Jurkat, Clone E6-1 (cell line): ENCODE measurements around the gene OCA2.
"Not testable (repeated sequence)": the region's sequence is repeated elsewhere in the genome, so short reads cannot be mapped to it uniquely, and the experiment has no call there.

Experiments
- DNase-seq: peaks from one replicate; pipeline ENCODE4 v3.0.0-alpha.2; 2011; ENCODE audit warnings: low read depth, low spot score
- H3K4me3 ChIP-seq: 2 replicates; pipeline ENCODE4 v1.5.1; 2011; ENCODE audit warnings: mild to moderate bottlenecking, low read length, control low read depth, moderate library complexity

Gene OCA2

DNA sequence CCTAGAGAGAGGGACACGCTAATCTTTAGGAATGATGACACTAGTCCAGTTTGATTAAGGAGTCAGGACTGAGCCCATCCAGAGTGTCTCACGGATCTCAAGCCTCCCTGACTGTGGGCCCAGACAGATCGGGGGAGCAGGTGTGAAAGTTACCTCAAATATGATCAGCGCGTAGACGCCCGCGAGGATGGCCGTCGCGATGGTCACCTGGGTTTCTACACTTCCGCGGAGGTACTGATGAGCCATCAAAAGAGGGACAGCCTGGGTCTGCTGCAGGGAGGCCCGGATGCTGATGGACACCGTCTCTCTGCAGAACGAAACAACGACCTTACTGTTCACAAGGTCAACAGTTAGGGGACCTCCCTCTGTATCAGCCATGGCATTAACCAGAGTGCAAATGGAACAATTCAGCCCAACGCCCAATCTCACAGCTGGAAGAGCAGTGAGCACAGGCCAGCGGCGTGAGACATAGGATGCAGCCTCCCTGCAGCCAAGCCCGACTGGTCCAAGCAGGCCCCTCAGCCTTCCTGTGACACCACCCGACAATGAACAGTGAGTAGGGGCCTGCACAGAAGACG is 84.4 kb downstream of the OCA2 start:
- DNase-seq, result no peak
- H3K4me3 ChIP-seq, result no peak overlapping the region

DNA sequence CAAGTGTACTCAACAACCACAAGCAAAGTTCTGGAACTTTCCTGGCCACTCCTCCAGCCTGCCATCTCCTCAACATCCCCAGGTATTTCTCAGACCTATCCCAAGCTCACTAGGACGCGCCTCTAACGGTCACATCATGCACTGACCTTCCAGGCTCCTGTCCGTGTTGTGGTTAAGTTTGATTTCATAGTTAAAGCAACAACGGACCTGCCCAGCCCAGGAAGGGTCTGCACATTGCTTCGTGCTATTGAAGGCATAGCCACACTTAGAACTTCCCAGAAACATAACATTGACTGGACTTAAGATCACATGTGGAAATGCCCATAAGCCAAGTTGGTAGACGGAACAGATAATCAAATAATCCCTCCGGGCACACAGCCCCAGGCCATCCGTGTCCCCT is 85.1 kb downstream of the OCA2 start:
- H3K4me3 ChIP-seq, result no peak overlapping the region
- no peak for DNase-seq

DNA sequence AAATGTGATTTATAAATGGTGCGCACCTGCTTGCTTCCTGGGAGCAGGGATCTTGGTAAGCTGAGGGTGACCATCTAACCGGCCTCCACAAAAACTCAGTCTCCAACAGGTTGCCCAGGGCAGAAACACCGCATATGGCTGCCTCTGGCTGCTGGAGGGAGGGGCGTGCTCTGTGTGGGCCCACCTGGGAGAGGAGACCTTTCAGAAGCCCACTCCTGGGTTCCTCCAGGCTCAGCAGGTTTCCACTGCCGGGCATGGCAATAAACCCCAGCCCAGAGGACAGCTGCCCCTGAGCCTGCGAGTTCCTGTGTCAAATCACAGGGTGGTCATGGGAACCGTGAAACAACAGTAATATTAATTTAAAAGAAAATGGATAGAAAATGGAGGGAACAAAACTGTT is 85.6 kb downstream of the OCA2 start:
- DNase-seq, result no peak
- H3K4me3 ChIP-seq, result no peak overlapping the region

DNA sequence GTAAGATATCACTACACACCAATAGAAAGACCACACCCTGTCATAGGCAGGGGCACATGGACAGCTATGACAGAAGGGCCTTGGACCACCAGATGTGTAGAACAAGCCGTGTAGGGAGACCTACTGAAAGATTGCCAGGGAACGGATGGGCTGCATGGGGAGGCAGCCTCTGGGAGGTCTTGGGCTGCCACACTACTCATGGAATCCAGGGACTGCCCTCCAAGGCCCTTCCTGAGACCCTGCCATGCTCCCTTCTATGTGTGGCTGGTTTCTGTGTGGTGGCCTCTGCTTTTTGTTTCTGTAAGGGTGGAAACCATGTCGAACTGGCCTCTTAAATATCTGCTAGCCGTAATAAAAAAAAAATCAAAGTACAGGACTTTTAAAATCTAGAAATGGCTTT is 86.9 kb downstream of the OCA2 start:
- no peak for DNase-seq
- no peak overlapping the region for H3K4me3 ChIP-seq

DNA sequence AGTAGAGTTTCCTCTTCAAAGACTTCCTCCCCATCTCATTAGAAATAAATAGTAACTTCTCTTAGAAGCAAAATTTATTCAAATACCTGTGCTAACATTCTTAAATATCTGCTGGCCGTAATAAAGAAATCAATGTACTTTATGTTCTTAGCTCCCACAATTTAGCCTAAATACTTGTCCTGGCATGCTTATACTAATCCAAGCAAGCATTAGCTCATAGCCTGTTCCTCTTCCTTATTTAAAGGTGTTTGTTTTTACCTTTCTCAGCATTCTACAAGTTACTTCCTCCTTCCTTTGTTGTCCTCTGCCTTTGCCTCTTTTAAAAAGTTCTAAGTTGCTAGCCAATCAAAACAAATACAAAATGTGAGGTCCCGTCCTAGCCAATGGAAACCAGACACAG is 90.9 kb downstream of the OCA2 start:
- DNase-seq, H3K4me3 ChIP-seq: not testable (repeated sequence)

DNA sequence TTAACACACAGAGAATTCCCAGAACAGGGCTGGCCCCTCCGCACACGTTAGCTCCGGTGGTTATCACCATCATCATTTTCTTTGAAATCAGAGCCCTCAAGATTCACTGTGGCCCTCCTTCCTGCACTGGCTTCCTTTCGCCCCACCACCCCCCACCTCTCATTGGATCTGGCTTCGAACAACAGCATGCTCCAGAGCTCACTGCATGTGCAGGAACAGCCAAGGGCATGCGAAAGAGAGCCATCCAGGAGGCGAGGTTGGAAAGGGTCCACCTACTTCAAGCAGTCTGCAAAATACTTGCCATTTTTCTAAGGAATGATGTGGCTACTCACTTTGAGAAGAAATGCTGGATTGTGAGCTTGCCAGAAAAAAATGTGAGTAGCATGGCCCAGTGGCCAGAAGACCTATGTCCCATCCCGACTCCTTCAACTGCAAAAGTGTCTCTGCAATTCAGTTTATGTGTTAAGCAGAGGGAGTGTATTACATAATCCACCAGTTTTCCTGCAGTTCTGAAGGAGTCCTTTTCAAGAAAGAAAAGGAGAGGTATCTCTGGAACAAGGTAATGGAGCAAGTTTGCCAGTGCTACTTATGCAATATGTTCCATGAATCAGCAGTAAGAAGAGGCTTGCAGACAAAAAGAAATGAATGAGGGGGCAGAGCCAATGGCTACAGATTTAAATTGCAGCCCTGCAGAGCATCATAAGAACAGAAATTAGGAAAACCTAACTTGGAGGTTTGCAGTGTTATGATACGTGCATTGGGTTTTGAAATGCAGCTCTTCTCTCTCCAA is 92.8 kb downstream of the OCA2 start:
- DNase-seq, result no peak
- H3K4me3 ChIP-seq, result no peak overlapping the region

DNA sequence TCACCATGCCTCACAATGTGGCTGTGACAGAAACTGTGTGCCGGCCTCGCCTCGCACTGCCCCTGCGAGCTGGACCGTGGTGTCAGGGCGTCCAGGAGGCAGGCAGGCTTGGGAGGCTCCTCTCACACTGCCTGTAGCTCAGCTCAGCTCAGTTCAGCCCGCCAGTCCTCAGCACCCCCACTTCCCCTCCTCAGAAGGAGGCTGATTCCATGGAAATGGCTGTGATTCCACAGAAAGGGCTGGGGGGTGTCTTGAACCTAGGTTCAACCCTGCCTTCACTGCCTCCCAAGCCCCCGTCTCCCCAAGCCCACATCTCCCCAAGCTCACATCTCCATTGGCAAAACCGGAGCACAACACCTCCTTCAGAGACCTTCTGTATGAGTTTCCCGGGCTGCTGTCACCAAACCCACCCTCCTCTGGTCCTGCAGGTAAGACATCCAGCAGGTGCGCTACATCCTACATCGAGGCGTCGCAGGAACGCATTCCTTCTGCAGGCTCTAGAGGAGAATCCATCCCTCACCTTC is 94.0 kb downstream of the OCA2 start:
- H3K4me3 ChIP-seq, result no peak overlapping the region
- no peak for DNase-seq

DNA sequence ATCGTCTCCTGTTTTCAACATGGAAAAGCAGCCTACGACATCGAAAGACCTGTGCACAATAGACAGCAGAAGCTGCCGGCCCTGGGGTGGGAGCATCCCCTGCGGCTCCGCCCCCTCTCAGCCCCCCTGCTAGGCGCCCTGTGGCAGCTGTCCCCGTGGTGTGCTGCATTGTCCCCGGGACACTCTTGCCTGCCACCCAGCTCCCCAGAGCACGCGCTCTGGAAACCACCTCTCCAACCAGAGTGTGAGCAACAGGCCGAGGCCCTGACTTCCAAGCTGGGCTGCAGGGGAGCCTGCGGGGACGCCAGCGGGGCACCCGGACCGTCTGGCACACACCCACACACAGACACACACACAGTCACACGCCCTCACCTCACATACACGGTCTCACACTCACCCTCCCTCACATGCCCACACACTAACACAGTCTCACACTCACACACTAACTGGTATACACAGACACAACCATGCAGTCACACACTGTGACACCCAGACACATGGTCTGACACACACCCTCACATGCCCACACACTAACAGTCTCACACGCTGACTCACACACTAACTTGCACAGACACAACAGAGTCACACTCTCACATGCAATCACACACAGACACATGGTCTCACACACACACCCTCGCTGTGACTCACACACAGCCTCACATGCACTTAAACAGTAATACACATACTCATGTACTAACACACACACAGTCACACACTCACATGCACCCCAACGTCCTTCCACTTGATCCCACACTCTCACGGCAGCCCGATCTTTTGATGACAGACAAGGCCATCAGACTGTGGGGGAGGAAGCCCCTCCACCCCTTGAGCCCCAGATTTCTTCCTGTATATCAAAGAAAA is 94.7 kb downstream of the OCA2 start:
- DNase-seq, result no peak
- H3K4me3 ChIP-seq, result no peak overlapping the region

DNA sequence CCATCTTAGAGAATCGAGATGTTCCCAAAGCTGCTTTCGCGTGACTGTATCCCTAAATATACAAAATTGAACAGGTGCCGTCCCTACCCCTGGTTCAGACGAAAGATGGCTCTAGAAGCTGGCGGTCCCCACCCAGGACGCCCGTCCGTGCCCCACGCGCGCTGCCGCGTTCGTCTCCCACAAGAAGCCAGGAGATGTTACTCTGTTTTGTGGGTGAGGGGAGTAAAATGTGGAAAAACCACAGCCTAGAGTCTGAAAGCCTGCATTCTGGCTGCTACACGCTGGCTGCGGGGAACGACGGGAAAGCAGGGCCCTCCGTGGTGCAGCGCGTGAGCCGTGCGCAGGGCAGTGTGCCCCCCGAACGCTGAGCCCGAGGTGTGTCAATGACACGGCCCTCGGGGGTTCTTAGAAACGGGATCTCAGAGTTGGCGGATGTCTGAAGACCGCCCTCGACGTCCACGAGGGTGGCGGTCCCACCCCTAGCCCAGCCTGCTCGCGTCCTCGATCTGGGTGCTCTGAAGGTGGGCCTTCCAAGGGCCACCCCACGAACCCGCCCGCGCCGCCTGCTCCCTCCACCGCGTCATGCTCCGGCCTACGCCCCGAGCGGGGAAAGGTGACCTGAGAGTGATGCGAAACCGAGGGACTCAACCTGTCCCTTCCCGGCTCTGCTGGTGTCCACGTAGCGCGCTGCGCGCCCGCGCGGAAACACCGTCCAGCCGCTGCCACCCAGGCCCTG is 95.6 kb downstream of the OCA2 start:
- DNase-seq, result no peak
- H3K4me3 ChIP-seq, result no peak overlapping the region

DNA sequence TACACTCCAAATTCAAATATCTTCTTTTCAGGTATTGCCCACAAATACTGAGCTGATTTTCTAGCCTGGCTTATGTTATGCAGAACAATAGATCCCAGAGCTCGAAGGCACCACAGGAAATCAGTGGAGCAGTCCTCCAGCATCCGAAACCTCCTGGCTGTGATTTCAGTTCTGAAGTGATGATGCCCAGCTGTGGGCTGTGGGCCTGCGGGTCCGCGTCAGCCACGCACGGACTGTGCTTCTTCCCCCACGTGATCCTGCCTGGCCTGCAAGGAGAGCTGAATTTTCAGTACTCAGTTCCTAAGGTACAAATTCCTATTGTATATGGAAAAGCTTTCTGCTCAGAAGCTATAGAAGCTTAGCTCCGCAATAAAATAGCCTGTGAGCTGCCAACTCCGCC is 96.2 kb downstream of the OCA2 start:
- no peak overlapping the region for H3K4me3 ChIP-seq
- DNase-seq, result no peak

DNA sequence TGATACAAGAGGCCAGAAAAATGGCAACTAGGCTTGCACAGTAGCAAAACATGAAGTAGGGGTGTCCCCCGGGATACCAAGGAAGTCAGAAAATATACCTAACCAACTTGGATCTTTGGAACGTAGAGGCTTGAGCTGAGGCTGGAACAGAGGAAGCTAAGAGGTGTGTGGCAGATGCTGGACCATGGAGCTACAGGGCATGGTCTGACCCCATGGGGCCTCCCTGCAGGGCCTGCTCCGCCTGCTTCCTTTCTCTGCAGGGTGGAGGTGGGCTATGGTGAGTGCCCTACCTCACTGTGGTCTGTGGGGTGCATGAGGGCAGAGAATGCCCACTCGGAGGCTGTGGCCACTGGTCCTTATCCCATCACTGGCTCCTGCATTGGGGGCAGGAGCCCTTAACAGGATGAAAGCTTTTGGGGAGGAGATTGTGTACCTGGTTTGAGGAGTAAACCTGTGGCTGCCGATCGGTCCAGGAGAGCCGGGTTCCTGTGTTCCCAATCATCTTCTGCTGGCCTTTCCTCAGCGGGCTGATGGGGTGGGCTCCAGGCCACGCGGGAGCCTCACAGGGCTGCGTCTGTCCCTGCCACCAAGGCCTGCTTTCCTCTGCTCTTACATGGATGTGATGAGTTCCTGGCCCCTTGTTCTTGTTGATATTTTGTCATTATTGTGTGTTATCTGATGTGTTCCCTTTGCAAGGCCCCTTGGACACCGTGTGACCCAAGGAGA is 96.8 kb downstream of the OCA2 start:
- DNase-seq, result no peak
- no peak overlapping the region for H3K4me3 ChIP-seq

DNA sequence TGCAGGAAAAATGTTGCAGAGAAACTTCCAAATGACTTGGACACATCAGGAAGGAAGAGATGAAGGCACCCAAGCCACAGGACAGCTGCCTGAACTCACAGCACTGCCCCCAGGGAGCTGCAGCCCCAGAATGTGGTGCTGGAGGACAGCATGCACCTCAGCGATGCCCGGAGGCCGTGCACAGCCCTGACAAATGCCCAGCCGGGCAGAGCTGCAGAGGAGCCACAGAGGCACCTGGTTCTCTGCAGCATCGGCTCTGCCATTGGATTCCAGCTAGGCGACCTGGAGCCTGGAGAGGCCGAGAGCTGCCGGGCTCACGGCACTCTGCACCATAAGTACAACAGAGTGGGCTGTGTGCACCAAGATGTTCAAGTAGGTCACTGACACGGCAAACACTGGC is 97.5 kb downstream of the OCA2 start:
- no peak for DNase-seq
- H3K4me3 ChIP-seq, result no peak overlapping the region

DNA sequence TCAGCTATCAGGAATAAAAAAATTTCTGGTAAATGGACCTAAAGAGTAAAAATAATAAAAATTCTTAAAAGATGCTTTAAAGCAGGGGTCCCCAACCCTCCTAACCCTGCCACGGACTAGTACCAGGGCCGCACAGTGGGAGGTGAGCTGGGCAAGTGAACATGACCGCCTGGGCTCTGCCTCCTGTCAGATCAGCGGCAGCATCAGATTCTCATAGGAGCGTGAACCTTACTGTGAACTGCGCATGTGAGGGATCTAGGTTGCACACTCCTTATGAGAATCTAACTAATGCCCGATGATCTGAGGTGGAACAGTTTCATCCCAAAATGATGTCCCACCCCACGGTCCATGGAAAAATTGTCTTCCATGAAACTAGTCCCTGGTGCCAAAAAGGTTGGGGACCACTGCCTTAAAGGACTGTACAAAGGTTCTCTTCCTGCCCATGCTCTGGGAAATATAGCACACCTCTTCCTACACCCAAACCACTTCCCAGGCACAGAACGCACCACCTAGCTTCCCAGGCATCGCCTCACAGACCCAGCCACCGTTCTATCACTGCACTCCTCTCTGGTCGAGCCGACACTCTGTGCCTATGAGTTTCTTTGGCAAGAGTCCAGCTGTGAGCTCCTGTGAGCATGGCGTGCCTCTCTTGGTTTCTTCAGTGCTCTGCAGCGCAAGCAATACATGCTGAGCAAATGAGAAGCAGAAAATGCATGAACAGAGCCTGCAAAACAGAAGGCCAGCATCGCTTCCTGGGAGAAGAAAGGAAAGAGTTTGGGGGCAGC is 104.9 kb downstream of the OCA2 start:
- DNase-seq, result no peak
- no peak overlapping the region for H3K4me3 ChIP-seq

DNA sequence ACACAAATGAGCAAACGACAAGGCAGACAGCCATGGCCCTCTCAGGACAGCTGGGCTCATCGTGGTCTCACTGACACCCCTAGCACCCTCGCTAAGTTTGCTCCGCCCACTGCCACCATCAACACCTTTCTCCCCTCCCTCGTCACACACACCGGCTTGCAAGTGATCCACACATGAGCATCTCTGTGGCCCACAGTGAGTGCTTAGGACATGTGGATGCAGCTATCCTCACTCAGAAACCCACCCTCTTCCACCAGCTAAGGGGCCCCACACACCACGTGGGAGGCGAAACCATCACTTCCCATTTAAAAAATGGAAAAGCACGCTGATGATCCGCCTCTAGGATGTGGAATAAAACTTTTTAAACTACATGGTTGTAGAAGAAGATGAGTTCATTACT is 105.6 kb downstream of the OCA2 start:
- no peak overlapping the region for H3K4me3 ChIP-seq
- no peak for DNase-seq

DNA sequence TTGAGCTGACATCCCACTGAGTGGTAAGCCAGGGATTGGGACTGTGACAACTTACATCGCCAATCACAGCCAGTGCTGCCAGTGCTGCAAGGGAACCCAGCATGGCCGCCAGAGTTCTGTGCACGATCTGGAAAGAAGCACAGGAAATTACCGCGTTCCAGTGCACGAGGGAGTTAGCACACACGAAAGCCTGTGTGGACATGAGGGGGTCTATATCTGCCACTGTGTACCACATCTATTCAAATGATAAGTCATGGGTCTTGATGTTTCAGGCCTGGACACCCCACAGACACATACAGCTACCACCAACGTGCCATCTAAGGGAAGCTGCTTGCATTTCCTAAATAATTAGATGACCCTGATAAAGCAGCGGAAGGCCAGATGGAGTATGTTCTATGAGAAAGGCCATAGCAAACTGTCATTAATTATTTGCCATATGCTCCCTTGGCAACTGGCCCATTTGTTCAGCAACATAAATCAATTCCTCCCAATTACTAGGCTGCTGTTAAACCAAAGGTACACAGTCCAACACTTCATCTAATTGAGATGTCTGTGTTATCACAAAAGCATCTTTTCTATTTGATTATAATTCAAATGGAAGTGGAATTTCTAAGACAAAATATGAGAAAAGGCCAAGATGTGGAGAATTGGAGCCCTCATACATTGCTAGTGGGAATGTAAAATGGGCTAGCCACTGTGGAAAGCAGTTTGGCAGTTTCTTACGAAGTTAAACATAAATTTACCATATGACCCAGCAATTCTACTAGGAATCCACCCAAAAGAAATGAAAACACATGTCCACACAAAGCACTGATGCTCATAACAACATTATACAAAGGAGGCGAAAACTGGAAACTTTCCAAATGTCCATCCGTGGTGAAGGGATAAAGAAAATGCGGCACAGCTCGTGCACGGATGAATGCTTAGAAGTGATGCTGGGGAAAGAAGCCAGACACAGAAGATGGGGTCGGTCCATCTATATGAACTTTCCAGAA is 108.3 kb downstream of the OCA2 start:
- H3K4me3 ChIP-seq, result no peak overlapping the region
- no peak for DNase-seq

DNA sequence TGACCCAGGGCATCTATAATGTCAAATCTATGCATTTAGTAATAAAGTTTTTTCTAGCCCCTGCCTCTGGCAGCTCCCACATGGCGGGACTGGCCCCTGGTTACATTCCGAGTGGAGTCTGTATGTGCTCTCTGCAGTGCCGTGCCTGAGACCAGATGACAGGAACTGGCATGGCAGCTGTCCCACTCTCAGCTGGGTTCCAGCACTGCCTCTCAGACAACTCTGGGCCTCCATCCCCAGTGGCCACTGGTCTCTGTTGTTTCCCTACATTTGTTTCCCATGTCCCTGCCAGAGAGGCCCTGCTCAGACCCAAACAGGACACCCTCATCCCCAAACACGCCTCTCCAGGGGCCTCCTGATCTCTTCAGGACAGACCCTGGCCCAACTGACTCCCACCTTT is 109.3 kb downstream of the OCA2 start:
- no peak for DNase-seq

DNA sequence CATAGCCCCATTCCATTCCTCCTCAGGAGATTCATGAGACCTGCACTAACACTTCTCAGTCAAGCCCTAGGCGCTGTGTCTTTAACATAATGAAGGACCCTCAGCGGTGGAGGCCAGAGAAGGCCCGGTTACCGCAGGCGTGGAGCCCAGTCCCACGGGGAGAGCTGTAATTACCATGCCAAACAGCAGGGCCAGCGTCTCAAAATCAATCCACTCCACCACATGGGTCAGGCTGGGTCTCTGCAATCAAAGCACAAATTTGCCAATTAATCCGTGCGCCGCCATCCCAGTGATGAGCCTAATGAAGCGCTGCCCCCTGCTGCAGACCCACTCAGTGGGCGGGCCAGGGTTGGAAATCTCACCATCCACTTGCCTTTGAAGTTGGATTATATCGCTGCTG is 109.7 kb downstream of the OCA2 start:
- no peak for DNase-seq

More for the DNA sequence above, 109.3 kb downstream of the OCA2 start:
- no peak overlapping the region for H3K4me3 ChIP-seq

More for the DNA sequence above, 109.7 kb downstream of the OCA2 start:
- no peak overlapping the region for H3K4me3 ChIP-seq
